Astrocyte (in vitro differentiated cells and primary cell): Measurements from ENCODE around the gene ORAI2.

Source experiments
- CTCF ChIP-seq: IDR thresholded peaks from 2 replicates; pipeline ENCODE4 v1.5.1; 2011; ENCODE audit warnings: low read depth, mild to moderate bottlenecking, inconsistent platforms, low read length, moderate library complexity; ENCODE audit not compliant: insufficient read depth
- EZH2 ChIP-seq: IDR thresholded peaks from 2 replicates; pipeline ENCODE4 v1.6.1; 2012; ENCODE audit warnings: mild to moderate bottlenecking, low read length, inconsistent platforms; ENCODE audit not compliant: insufficient read depth

- TF ChIP-seq CTCF (no peak), EZH2 (no peak)
Measured at GRCh38 chr7:102398543-102398942, 34.8 kb upstream of the ORAI2 start.
